GM19463 (cell line): ENCODE data around the gene PTPRG.
"Not testable (repeated sequence)": the region's sequence is repeated elsewhere in the genome, so short reads cannot be mapped to it uniquely, and the experiment has no call there.

Source experiments
- ATAC-seq: cut with Tn5 transposase; IDR thresholded peaks from one replicate; pipeline ENCODE4 v1.9.1; 2021; ENCODE audit warnings: mild to moderate bottlenecking, moderate library complexity; ENCODE audit not compliant: unreplicated experiment

The PTPRG gene

DNA sequence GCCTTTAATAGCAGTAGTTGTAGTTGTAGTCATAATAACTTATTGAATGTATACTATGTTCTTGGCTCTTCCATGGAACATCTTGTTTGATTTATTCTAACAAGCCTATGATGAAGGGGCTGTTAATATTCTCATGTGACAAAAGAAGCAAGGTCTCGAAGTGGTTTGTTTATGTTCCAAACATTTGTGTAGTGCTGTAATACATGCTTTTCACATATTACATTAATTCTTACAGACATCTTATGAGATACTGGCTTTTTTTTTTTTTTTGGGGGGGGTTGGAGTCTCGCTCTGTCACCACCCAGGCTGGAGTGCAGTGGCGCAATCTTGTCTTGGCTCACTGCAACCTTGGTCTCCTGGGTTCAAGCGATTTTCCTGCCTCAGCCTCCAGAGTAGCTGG is 252.3 kb downstream of the PTPRG start:
- ATAC-seq = no peak

DNA sequence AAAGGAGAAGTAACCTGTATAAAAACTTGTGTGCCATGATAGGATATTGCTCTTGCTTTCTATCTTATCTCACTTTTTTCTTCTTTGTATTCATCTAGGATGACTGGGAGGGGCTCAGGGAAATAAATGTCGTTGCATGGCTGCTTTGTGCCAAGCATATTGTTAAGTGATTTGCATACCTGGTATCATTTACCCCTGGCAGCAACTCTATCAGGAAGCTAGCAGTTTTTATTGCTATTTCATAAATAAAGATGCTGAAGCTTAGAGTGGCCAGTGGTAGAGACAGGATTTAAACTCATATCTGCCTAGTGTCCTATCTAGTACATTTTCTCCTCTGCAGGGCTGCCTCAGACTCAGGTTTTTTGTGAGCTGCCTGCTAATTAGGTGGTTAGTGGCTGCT is 253.3 kb downstream of the PTPRG start:
- ATAC-seq = no peak

DNA sequence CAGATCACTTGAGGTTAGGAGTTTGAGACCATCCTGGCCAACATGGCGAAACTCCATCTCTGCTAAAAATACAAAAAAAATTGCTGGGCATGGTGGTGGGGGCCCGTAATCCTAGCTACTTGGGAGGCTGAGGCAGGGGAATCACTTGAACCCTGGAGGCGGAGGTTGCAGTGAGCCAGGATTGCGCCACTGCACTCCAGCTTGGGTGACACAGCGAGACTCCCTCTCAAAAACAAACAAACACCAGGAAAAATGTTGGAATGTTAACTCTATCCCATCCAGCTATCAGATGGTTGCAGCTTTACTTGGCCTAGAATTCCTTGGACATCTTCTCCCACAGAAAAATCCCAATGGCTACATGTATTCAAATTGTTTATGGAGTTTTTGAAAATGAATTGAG is 254.9 kb downstream of the PTPRG start:
- ATAC-seq = not testable (repeated sequence)

DNA sequence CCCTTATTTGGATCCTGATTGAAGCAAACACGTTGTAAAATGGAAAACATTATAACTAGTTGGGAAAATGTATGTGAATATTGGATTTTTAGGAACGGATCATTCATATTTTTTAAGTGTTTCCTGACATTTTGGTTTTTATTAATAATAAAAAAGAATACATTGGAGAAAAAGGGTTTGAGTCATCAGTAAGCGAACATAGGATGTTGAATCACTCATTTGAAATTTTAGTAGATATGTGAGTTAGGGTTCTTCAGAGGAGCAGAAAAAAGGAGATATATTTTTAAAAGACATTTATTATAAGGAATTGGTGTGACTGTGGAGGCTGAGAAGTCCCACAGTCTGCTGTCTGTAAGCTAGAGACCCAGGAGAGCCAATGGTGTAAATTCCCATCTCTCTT is 258.5 kb downstream of the PTPRG start:
- ATAC-seq = no peak

DNA sequence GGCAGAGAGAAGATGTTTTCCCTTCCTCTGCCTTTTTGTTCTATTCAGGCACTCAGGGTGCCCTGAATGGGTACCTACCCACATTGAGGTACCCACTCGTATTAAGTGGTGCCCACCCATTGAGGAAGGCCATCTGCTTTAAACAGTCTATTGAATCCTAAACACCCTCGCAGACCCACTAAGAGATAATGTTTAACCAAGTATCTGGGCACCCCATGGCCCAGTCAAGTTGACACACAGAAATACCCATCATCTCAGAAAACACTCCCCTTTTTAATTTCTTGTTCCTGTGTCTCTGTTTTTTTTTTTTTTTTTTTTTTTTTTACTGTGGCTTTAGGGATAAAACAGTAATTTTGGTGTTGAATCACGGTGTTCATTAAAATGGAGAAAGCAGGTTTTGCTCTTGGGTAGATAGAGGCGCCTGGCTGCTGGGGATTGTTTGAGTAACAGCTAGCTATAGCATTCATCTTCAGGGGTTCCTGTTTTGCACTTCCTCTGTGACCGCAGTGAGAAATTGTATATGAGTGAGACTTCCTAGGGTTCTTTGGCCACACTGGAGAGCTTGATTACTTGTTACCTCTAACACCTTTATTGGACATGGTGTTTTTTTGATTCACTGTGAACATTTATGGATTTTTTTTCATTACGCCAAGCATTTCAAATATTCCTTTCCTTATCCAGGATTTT is 259.1 kb downstream of the PTPRG start:
- no peak for ATAC-seq

DNA sequence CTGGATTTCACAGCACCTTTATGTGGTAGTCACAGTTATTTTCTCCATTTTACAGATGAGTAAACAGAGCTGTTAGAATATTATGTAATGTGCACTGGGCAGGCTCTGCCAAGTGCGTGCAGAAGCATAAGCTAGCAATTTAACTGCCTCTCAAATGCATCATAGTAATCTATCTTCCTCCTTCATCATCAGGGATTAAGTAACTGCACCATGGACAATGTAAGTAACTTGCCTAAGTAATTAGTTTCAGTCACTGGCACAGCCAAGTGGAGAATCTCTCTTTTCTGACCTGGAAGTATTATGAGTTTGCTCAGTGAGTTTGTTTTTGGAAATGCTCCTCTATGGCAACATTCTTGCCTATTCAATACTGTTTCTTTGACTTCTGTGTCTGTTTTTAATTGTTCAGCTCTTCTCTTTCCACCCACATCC is 260.5 kb downstream of the PTPRG start:
- no peak for ATAC-seq

DNA sequence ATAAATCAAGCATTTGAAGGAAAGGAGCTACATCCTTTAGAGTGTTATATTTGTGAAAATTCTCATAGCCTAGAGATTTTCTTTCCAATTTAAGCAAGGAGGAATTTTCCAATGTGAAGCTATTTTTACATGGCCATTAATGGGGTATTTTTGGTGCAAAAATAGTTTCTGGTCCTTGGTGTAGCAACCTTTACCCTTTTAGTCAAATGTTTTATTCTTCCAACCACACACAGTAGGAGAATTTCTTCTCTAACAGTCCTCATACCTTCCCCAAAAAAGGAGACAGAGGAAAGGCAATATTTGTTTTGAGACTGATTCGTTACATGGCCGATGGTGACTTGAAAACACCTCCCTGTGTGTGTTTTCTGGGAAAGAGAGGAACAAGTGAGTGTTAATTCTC is 261.2 kb downstream of the PTPRG start:
- no peak for ATAC-seq

DNA sequence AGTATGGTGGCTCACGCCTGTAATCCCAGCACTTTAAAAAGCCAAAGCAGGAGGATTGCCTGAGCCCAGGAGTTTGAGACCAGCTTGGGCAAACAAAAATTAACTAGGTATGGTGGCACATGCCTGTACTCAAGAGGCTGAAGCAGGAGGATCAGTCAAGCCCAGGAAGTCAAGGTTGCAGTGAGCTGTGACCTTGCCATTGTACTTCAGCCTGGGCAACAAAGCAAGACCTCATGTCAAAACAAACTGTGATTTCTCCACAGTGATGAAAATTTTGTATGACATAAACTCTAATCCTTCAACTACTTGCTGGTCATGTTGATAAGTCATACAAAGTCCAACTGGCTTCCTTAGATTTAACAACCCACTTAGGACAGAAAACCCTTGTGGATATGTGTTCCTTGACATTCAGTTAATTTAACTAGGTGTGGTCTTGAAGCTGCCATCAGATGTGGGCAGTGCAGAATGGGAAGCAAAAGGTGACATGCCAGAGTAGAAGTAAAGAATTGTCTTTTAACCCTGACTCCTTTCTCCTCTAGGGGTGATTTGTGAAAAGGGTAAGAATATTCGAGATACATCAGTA is 263.3 kb downstream of the PTPRG start:
- ATAC-seq = no peak

DNA sequence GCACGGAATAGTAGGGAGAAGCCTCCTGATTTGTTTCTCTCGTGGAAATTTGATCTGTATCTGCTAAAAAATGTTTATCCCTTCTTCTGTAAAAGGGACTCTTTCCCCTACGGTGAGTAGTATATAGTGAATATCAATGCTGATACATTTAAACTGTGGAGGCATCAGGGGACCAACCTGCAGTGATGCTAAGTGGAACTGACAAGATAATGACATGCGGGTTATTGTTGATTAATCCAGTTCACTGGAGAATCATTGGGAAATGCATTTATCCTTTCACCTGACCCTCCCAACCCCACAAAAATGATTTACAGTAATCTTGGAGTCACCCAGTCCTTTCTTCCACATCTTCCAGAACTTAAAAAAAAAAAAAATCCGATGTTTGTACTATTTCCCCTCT is 264.8 kb downstream of the PTPRG start:
- no peak for ATAC-seq

DNA sequence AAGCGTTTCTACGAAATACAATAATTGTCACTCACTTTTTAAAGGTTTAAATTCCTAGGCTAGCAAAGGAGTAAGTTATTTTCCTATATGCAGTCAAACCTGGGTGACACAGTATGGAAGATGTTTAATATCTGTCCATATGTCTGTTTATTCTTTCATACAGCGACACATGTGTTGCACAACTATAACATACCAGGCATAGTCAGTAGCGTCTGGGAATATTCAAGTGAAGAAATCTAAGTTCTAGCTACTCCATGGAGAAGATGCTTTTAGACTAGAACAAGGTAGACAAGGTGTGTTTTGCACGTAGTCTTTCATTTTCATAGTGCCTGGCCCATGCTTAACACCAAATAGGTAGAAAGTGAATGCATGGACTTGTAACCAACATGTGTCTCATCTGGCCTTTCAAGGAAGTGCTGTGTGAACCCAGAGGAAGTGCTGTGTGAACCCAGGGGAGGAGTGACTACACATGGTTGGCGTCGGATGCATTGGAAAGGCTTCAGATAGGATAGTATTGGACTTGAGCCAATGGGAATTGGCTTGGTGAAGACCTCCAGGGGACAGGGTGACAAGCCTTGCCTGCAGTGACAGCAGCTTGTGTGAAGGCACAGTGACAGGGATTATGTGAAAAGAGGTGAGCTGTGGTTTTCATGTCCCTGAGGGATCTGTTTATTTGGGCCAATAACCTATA is 267.0 kb downstream of the PTPRG start:
- no peak for ATAC-seq

DNA sequence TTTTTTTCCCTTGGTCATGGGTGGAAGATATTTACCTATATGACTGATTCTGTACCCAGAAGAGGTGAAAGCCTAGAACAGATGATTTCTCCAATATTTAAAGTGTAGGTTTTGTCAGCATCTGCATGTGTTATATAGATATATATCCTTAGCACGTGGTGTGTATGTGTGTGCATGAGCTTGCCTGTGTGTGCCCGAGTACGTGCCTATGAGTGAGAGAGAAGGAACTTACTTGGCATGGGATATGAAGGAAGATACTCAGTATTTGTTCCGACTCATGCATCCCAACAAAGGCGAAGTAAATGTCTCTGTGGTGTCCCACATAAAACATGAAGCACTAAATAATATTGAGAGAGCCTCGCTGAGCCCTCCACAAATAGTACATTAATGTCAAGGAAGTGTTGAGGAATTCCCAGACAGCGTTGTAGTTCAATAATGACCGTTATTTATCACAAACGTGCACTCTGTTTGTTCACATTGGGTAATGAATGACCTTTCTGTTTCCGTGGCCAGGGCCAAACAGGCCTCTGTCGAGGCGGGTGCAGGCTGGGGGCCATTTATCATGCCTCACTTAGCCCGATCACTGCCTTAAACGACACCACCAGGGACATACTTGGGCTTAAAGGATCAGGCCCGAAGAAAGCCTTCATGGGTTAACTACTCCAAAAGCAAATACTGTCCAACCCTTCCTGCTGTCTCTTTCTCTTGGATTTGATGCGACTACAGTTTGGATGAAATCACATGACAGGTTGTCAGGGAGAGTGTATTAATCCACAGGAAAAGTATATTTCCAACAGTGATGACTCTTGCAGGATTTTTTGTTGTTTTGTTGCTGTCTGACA is 267.7 kb downstream of the PTPRG start:
- ATAC-seq = no peak

DNA sequence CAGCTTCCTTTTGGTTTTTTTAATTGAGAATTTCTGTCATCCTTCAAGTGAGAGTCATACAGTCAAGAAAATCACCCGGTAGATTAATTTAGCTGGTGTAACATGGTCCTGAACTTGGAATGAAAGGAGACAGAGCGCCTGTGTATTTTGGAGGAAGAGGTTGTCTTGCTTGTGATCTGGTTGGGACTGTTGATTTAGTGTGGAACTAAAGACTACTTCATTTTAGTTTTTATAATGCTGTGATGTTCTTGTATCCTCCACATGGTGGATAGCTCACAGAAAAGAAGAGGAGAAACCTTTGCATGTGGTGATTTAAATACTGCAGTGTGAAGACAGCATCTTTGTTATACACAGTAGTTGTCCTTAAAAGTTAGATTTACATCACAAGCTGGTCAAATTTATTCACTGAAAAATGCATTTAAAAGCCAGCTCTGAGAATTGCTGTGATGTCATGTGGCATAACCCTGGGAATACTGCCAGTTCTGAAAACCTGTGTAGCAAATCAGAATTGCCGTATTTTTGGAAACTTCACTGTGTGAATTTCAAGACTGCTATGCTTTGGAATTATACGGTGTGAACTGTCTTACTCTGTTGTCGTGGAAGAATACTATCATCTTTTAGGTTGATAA is 268.5 kb downstream of the PTPRG start:
- ATAC-seq = no peak

DNA sequence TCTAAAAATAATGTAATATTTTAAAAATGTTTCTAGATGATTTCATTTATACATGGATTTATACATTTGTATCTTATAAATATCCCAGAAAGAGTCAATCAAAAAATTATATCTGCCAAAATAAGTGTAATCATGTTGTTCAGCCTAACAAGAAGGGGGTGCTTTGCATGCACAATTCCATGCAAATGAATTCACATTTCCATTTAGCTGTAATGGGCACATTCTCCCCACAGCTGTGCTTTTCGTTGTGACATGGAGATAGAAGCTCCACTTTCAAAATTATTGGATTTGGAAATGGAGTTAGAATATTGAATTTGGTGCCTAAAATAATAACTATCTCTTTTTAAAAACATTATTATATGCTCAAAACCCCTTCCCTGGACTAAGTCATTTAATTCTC is 270.6 kb downstream of the PTPRG start:
- ATAC-seq = no peak

DNA sequence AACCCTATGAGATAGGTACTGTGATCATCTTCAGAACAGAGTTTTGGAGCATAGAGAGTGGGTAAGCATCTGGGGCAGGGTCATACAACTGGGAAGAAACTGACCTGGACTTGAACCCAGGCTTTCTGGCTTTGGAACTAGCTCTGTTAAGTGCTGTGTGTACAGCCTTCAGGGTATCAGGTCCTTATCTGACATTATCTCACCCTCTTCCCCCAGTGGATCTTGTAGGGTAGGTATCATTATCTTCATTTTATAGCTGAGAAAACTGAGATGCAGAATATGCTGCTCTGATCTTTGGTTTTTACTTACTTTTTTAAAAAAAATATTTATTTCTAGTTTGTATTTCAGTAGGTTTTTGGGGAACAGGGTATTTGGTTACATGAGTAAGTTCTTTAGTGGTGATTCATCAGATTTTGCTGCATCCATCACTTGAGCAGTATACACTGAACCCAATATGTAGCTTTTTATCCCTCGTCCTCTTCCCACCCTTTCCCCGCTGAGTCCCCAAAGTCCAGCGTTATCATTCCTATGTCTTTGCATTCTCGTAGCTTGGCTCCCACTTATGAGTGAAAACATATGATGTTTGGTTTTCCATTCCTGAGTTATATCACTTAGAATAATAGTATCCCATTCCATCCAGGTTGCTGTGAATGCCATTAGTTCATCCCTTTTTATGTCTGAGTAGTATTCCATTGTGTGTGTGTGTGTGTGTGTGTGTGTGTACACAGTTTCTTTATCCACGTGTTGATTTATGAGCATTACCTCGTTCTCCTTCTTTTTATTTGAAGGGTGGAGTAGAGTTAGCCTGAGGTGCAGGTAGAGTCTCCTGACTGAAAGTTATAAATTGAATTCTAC is 271.2 kb downstream of the PTPRG start:
- no peak for ATAC-seq

DNA sequence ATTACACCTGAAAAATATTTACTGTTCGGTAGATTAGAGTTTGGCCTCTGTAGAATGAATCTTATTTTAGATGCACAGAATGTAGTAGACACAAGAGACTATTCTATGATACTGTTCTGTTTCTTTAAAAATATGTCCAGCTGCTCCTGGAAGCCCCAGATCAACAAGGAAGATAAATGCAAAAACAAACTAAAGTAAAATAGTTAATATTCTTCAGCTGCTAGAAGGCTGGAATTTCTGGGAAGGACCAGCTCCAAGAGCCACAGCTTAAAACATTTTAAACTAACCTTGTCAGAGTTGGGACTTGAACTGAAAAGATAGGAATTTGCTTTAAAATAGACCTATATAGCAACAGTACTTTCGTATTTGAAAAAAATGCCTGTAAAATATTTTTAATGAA is 277.9 kb downstream of the PTPRG start:
- ATAC-seq = no peak

DNA sequence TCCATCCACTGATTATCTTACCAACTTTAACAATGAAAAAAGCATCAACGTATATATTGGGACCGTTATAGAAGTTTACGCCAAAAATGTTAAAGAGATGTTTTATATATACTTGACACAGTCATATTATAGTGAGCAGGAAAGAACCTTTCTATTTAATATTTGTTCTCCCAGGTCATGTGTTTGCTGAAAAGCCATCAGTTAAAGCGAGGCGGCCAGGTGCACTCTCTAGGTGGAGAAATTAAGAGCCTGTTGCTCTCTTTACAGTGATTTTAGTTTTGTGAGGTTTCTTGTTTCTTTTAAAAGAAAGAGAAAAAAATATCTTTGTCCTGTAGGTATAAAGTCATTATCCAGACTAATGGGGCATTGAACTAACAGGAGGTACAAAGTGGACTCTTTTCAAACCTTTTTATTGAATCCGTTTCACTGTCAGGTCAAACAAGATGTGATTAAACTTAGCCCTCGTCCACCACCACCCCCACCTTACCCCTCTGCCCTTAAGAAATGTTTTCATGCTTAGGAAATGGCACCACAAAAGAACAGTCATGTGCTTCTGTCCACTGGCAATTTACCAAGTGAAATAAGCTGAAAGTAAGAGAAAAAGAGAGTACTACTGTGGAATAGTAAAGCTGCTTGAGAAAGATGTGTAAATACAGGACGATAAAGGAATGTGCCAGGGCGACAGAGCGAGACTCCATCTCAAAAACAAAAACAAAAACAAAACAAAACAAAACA is 279.9 kb downstream of the PTPRG start:
- no peak for ATAC-seq

DNA sequence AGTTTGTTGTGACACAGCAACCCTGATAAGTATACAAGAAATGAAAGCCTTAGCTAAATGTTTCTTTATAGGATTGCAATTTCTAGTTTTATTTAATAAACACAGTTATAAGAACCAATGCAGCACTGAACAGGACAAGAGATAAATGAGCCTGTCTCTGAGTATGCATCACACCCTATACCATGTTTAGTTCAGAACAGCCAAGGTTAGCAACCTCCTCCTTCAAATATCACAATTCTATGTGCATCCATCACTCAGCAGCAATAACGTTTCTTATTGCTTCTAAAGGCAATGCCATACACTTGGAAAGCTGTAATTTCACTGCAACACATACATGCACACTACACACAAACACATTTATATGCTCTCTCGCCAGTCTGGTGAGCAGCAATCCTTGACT is 280.6 kb downstream of the PTPRG start:
- ATAC-seq = no peak

DNA sequence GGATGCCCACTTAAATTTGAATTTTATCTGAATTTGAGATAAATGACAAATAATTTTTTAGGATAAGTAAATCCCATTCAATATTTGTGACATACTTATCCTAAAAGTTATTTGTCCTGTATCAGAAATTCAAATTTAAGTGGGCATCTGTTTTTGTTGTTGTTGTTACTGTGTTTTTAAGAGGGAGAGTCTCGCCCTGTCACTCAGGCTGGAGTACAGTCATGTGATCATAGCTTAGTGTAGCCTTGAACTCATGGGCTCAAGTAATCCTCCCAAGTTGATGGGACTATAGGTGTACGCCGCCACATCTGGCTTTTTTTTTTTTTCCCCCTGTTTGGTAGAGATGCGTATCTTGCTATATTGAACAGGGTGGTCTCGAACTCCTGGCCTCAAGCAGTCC is 283.0 kb downstream of the PTPRG start:
- no peak for ATAC-seq

DNA sequence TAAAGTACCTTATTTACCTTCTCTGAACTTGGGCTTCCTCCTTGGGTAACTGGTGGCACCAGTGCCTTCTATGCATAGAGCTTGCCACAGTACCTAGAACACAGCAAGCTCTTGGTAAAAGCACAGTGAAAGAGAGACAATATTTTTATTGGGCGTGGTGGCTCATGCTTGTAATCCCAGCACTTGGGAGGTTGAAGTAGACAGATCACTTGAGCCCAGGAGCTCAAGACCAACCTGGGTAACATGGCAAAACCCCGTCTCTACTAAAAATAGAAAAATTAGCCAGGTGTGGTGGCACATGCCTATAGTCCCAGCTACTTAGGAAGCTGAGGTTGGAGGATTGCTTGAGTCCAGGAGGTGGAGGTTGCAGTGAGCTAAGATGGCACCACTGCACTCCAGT is 285.1 kb downstream of the PTPRG start:
- no peak for ATAC-seq
